HG03432 (cell line): ENCODE data around the gene F12.
A peak's percentile ranks its signal among the peaks of the same experiment; 100 is the strongest.

Experiments used
- ATAC-seq: cut with Tn5 transposase; IDR thresholded peaks from one replicate; pipeline ENCODE4 v1.9.1; 2021; ENCODE audit warnings: mild to moderate bottlenecking, moderate library complexity; ENCODE audit not compliant: unreplicated experiment

Gene F12

GRCh38 chr5:177447066-177447610, 37.8 kb upstream of the F12 start:
- peak; percentile 47 for ATAC-seq

- peak; percentile 55 for ATAC-seq
Observed at GRCh38 chr5:177446200-177447065, 37.1 kb upstream of the F12 start, which contains the start of gene PRR7. PRR7 (plus strand) TSS chr5:177446814; CDS start chr5:177455068, 8,254 bp downstream.

- no peak for ATAC-seq
Observed at GRCh38 chr5:177445917-177446199, 36.5 kb upstream of the F12 start.

GRCh38 chr5:177445052-177445916, 35.9 kb upstream of the F12 start:
- no peak for ATAC-seq

- no peak for ATAC-seq
Observed at GRCh38 chr5:177444106-177445051, 35.0 kb upstream of the F12 start.

GRCh38 chr5:177443144-177443983, 34.0 kb upstream of the F12 start:
- ATAC-seq, result no peak

- no peak for ATAC-seq
Observed at GRCh38 chr5:177442066-177442826, 32.9 kb upstream of the F12 start.

- no peak for ATAC-seq
Observed at GRCh38 chr5:177440990-177441780, 31.8 kb upstream of the F12 start.

GRCh38 chr5:177440211-177440989, 31.0 kb upstream of the F12 start:
- ATAC-seq, result no peak

- ATAC-seq, result no peak
Observed at GRCh38 chr5:177439518-177440053, 30.2 kb upstream of the F12 start.

- ATAC-seq, result no peak
Observed at GRCh38 chr5:177438468-177438867, 29.1 kb upstream of the F12 start.

- ATAC-seq, result no peak
Observed at GRCh38 chr5:177437623-177438022, 28.3 kb upstream of the F12 start.

GRCh38 chr5:177435847-177436536, 26.6 kb upstream of the F12 start:
- no peak for ATAC-seq

GRCh38 chr5:177434942-177435738, 25.8 kb upstream of the F12 start:
- ATAC-seq, result no peak

- no peak for ATAC-seq
Observed at GRCh38 chr5:177434437-177434836, 25.1 kb upstream of the F12 start.
